IPS DF 4.7 (cell line): ENCODE results near the gene ITIH4.

Experiments
- DNase-seq: peaks from one replicate; pipeline ENCODE4 v3.0.0-alpha.2; 2013; ENCODE audit warnings: low spot score; ENCODE audit errors: extremely low read depth

The ITIH4 gene

GRCh38 chr3:52833202-52833601 lies 2.7 kb upstream of the ITIH4 start:
- DNase-seq, result no peak

GRCh38 chr3:52831500-52832301 lies 1.2 kb upstream of the ITIH4 start:
- DNase-seq, result no peak

GRCh38 chr3:52829906-52830463 lies 487 bp downstream of the ITIH4 start:
- DNase-seq, result no peak

GRCh38 chr3:52829482-52829881 lies 990 bp downstream of the ITIH4 start:
- no peak for DNase-seq

- no peak for DNase-seq
These were observed 2.6 kb downstream of the ITIH4 start for GRCh38 chr3:52827866-52828376.

GRCh38 chr3:52827441-52827840 lies 3.0 kb downstream of the ITIH4 start:
- no peak for DNase-seq

GRCh38 chr3:52824037-52824436 lies 6.4 kb downstream of the ITIH4 start:
- no peak for DNase-seq

GRCh38 chr3:52822363-52822762 lies 8.1 kb downstream of the ITIH4 start:
- no peak for DNase-seq

- no peak for DNase-seq
These were observed 9.7 kb downstream of the ITIH4 start for GRCh38 chr3:52820736-52821135.

- no peak for DNase-seq
These were observed 10.5 kb downstream of the ITIH4 start for GRCh38 chr3:52819936-52820335.

GRCh38 chr3:52817860-52818259 lies 12.6 kb downstream of the ITIH4 start:
- DNase-seq, result no peak

- DNase-seq, result no peak
These were observed 13.3 kb downstream of the ITIH4 start for GRCh38 chr3:52817221-52817620.

- no peak for DNase-seq
These were observed 13.8 kb downstream of the ITIH4 start for GRCh38 chr3:52816654-52817053.

GRCh38 chr3:52816199-52816598 lies 14.3 kb downstream of the ITIH4 start:
- DNase-seq, result no peak

GRCh38 chr3:52813810-52814209 lies 16.7 kb downstream of the ITIH4 start:
- no peak for DNase-seq

- DNase-seq, result no peak
These were observed 18.9 kb downstream of the ITIH4 start for GRCh38 chr3:52811452-52812011.

- DNase-seq, result no peak
These were observed 19.5 kb downstream of the ITIH4 start for GRCh38 chr3:52810923-52811322.

GRCh38 chr3:52809662-52810377 lies 20.7 kb downstream of the ITIH4 start:
- no peak for DNase-seq

- DNase-seq, result no peak
These were observed 21.3 kb downstream of the ITIH4 start for GRCh38 chr3:52809149-52809548.

- no peak for DNase-seq
These were observed 25.0 kb downstream of the ITIH4 start for GRCh38 chr3:52805270-52806039.

- DNase-seq, result no peak
These were observed 28.6 kb downstream of the ITIH4 start for GRCh38 chr3:52801839-52802238.
